Mesenteric fat pad (tissue), 1 donor: ENCODE measurements around the gene WDR1. TPM values are rescaled to one million over a fixed set of nuclear protein-coding genes. Genes with fewer than 3 reads are reported as not detected.

ENCODE experiments used
- DNase-seq: peaks from one replicate; pipeline ENCODE4 v3.0.0-alpha.2; 2020; ENCODE audit warnings: low spot score
- total RNA-seq: library from RNA; stranded (reverse); fragmentation: NEBNext Ultra II Directional; extraction: Animal tissue kit (Norgen Biotek cat#: 25700); gene quantifications from one replicate; pipeline ENCODE4 v1.2.1, GENCODE V29; 2021
- donor health status: DM: yes; HTN: yes; CAD: no.

Gene WDR1
- total RNA-seq, 1 donor from 2014 or later: 249 TPM

DNA sequence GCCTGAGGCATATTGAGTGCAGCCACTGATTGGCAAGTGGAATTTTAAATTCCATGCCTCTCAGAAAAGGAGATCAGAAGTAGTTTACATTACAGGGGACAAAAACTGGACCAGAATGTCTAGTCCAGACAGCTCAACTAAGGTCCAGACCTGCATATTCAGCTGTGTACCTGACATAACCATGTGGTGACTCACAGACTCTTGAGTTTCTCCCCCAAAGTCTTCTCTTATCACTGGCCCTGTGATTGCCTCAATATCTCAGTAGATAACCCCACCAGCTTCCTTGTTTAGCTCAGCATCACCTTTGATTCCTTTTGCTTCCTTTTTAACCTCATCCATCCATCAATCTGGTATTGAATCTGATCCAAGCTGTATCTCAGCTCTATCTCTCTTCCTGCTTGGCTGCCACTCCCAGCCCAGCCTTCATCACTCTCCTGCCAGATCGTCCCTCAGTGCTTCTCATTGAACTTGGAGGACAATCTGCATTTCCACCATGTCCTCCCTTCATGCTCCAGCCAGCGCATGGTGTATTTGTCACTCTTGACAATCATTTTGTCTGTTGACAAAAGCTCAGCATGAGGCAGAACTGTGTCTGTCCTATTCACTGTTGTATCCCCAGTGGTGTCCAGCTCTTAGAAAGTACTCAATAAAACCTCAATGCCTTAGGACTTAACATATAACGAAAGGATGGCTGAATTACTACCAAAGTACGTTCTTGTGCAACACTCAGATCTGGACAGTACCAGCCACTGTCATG lies 67.5 kb downstream of the WDR1 start:
- DNase-seq: no peak

DNA sequence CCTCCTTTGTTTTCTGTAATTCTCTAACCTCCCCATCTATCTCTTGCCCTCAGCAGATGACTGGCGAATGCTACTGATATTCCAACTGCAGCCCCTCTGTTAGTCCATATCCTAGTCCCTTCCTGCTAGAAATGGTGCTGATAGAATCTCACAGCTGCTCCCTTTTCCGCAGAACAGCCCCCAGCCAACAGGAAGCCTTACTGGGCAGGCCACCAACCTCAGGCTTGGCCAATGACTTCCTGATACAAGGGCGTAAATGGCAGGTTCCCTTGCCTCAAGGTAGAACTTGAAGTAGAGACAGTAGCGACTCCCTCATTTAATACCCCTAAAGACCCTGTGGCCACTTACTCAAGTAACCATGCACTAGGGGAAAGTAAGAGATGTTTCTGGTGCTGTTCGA lies 68.6 kb downstream of the WDR1 start:
- DNase-seq: no peak

DNA sequence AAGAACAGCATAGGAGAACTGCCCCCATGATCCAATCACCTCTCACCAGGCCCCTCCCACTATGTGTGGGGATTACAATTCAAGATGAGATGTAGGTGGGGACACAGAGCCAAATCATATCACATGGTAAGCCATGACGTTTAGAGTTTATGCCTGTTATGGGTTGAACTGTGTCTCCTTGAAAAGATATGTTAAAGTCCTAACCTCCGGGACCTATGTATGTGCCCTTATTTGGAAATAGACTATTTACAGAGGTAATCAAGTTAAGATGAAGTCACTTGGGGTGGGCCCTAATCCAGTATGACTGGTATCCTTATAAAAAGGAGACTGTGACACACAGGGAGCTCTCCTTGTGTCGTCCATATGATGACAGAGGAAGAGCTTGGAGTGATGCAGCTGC lies 70.1 kb downstream of the WDR1 start:
- no peak for DNase-seq

DNA sequence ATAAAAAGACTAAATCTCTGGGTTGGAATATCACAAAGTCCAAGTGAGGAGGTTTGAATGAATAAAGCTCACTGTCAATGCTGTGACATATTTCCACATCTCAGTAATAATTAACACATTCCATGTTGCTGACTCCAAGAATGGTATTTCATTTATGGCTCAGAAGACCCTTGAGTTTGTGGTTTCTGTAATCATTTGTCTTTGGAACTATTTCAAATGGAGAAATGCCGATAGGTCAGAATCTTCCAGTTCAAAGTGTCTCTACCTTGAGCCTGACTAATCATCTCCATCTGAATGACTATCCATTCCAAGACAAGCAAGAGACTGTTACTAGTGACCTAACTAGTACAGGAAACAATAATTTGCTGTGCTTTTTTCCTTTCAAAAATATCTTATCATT lies 71.1 kb downstream of the WDR1 start:
- no peak for DNase-seq

DNA sequence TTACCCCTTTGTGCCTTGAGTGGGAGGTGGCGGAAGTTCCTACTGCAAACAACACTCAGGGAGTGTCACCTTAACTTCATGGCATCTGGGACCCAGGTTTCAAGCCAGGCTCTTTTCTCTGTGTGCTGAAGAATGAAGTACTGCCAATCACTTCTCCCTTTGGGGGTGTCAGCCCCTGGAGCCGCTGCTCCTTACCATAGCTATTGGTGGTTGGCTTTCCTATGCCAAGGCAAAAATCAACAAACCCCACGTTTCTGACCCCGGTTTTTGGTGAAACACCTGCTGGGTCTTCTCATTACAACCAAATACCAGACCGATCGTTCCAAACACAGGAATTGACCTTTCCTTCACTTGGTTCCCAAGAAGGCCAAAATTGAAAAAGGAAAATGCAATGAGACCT lies 75.6 kb downstream of the WDR1 start:
- no peak for DNase-seq

DNA sequence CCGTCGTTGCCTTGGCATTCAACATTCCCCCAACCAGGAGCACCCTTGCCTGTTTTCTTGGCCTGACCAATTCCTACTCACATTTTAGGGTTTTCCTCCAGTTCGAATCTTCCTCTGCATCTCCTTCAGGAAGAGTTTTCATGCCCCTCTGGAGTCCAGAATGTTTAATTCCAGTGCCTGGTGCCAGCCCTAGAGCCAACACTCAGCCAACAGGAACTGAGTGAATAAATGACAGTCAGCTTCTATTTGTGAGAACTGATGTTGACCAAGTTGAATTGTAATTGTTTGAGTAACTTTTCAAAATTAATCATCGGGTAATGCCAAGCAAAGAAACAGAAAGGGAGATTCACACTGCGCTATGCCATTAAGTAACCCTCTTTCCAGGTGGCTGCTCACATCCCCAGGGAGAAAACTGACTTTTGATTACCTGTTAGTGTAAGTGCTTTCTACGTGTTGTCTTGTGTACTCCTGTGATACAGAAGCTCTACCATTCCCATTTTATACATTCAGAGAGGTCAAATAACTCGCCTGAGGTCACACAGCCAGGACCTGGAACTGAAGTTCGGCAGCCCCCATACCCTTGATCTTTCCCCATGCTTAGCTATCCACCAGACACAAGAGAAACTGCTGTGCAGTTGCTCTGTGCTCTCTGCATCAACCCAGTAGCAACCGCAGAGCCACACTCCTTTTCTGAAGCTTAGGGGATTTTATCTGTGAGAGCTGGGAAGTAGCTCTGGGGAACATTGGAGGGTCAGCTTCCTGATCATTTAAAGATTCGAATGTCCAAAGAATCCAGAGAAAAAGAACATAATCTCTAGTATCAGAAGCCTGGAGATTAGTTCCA lies 76.3 kb downstream of the WDR1 start:
- peak; percentile 51 for DNase-seq

DNA sequence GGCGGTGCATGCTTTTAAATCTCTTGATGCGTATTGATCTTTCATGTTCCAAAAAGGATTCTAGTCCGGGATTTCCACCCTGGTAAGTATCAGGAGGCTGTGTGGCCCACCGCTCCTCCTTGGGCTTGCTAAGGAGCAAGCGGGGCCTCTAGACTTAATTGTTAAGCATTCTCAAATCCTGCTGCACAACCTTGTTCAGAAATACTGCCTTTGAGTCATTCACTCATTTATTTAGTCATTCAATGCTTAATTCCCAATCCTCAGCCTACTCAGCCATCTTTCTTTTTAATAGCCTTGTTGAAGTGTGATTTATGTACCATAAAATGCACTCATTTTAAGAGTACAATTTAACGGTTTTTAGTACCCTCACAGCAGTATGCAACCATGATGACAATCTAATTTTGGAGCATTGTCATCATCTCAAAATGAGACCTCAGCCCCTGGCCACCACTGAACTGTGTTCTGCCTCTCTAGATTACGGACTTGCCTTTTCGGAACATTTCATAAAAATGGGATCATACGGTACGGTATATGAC lies 79.7 kb downstream of the WDR1 start:
- DNase-seq: no peak

DNA sequence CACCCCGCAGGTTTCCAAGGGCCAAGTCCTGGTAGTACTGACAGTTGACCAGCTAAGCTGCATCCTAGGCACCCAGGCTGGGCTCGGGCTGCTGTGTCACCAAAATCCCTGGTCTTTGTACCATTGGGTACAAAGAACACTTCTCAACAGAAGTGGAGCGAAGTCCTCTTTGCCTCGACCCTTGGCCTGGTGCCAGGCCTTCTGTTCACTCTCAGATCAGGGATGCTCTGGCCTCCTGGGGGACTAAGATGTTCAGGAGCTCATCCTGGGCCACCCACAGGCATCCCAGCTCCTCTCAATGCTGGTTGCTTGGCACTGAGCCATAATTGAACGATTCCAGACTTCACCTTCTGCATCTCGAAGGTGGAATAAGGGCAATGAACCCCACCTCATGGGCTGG lies 81.5 kb downstream of the WDR1 start:
- DNase-seq: no peak

DNA sequence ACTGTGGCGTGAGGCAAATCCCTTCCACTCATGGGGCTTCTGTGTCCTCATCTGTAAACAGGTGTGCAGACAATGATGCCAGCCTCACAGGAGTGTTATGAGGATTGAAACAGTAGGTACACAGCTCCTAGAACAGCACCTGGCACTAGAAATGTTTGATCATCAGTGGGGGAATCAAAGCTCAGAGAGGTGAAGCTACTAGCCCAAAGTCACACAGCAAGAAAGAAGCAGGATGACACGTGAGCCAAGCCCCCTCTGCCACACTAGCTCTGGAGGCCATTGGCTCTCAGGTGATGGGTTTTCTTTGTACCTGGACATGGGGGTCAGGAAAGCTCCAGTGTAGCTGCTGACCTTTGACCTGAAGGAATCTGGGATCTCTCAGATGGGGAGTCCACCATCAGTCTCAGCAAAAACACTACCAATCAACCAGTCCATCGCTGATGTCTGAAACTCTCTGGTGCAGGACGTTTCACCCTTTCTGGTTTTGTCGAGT lies 81.9 kb downstream of the WDR1 start:
- DNase-seq: no peak

DNA sequence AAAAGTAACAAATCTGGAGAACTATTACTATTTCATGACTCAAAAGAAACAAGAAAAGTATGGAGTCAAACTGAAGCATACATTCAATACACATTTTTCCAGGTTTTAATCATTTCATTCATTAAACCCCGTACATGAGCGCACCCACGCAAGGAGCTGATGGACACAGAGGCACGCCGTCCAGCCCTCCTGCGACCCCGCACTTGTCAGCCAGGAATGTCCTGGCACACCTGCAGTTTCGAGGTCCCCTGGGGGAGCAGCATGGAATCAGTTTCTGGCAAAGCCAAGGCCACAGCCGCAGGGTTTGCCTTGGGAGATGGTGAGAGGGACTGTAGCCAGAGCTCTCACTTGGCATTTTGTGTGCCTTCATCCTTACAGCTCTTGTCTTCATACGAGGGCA lies 82.5 kb downstream of the WDR1 start:
- no peak for DNase-seq

DNA sequence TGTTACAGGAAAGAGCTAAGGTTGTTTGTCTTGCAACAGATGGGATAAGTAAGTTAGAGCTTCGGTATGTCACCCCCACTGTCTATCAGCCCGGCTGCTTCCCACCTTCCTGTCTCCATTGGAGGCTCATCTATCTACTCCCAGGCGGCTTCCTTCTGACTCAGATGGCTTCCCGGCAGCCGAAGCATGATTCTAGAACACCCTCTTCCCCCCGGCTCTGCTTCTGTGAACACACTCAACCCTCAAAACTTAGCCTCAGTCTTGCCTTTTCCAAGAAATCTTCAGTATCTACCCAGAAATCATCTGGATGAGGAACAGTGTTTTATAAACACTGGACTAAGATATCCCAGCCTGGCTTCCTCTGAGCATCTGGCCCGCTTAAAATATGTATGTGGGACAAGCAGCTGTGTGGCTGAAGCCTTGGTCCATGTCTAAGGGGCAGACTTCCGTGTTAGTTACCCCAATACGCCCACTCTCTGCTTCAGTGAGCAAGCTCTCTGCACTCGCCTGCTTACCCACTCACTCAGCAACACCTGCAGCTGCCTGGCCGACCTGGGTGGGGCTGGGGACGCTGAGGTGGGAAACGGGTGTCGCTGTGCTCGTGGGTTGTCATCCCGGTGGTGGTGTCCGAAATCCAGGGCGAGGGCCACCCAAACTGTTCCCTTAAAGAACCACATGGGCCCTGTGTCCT lies 83.3 kb downstream of the WDR1 start:
- DNase-seq: no peak

DNA sequence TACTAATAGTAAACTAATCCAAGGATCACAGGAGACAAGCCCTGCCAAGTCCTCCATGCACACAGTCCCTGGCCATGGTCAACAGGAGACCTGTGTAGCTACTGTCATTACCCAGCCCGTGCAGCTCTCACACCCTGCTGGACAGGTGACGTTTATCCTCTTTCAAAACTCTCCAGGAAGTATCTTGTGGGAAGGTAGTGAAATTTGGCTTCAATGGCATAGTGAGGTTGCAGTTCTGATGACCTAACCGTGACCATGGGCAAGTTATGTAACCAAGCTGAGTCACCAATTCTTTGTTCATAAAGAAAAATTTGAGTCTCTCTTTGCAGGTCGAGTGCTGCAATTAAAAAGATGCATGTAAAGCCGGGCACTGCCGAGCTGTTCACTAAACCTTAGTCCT lies 84.0 kb downstream of the WDR1 start:
- DNase-seq: no peak

DNA sequence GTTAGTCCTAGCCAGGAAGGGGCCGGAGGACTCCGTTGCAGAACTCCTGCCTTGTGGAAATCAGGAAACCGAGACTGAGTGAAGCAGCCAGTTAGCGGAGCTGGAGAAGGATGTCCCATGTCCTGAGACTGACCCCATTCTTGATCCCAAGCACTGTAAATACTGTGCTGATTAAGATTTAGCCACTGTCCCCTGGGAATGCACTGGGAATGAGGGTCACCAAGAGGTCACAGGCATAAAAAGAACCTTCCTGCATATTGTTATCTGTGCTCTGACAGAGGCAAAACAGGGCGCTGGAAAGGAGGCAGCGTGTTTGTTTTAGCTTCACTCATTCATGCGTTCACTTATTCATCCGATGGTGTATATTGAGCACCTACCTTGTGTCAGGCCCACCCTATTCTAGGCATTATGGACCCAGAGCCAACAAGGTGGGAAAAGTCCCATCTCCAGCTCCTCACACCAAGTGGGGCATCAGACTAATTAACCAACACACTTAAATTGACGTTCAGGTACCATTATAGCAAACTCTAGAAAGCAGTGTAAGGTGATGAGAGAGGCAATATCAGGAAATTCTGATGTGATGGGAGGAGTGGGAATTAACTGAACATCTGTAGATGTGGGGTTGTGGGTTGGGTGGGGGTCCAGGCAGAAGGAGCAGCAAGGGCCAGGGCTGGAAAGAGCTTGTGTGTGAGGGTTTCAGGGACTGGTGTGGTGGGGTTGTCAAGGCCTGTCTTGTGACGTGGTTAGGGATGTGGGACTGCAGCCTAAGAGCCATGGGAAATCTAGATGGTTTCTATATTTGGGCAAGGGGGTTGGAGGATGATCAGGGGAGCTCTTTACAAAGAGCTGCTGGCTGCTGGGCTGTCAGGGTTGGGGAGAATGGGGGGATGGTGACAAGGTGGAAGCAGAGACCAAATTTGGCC lies 84.7 kb downstream of the WDR1 start:
- DNase-seq: no peak

DNA sequence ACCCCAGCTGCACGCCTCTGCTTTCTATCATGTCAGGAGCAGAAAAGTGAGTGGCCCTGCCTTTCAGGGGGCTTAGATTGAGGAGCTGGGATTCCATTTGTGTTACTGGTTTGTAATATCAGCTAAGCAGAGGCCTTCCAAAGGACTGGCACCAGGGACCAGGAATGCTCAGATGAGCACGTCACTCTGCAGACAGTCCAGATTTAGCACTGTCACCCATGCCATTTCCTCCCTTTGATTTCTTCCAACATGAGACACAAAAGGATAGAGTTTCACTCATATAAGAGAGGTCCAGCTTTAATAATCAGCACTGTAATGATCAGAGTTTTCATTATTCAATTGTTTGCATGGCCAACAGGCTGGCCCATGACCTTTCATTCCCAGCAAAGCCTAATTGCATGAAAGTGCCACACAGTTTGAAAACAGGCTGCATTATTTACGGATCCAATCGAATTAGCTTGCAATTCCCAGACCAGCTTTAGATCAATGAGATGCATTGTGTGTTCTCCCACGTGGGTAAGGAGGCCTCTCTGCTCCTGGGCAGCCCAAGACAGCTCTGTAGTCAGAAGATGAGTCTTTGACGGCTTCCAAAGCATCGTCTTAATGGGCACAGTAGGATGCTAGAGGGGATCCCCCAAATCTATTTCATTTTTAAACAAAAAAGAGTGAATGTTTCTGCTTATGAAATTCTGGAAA lies 85.5 kb downstream of the WDR1 start:
- no peak for DNase-seq

DNA sequence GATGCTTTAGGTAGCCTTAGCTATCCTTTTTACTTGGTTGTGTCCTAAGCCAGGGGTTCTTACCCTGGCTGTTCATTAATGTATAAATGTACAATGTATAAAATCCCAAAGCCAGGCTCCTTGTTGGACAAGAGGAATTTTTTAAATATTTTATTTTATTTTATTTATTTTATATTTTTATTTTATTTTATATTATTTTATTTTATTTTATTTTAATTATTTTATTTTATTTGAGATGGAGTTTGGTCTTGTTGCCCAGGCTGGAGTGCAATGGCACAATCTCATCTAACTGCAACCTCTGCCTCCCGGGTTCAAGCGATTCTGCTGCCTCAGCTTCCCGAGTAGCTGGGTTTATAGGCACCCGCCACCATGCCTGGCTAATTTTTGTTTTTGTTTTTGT lies 87.2 kb downstream of the WDR1 start:
- no peak for DNase-seq

DNA sequence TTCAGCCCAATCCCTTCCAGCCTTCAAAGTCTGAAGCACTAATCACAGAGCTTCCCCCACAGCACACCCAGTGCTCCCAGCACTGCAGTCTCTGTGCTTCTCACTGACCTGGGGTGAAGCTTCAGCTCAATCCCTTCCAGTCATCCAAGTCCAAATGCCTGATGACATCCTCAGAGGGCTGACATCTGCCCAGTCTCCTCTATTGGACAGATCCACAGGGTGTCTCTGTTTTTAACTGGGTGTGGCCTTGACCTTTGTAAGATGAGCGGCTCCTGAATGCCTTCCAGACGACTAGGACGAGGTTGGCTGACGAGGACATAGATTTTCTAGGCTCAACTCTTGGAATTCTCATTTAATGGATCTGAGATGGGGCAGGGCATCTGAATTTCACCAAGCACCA lies 87.7 kb downstream of the WDR1 start:
- no peak for DNase-seq

DNA sequence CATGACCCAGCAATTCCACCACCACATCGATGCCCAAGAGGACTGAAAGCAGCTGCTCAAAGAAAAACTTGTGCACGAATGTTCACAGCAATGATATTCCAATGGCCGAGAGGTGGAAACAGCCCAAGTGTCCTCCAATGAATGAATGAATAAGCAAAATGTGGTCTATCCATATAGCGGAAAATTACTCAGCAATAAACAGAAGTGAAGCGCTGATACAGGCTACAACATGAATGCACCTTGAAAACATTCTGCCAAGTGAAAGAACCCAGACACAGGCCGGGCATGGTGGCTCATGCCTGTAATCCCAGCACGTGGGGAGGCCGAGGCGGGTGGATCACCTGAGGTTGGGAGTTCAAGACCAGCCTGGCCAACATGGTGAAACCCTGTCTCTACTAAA lies 90.1 kb downstream of the WDR1 start:
- no peak for DNase-seq

DNA sequence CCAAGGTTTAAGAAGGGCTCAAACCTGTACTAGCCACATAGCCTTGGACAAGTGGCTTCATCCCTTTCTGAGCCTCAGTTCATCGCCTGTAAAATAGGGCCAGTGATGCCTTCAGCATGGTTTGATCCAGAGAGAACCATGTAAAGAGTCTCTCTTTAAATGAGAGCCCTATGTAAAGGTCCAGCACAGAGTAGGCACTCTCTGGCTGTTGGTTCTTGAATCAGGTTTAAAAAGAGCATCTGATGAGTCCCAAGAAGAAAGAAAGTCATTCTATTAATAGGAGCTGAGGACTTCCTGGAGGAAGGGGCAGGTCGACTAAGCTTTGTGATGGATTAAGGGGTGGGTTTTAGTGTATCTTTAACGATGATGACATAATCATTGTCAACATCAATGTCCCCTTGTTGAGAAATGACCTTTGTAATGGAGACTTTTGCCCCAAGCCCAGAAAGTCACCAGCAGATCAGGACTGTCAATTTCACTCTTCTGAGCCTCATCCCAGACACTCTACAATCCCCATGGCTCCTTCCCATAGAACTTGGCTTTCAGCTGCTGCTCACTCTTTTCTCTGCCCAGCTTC lies 91.3 kb downstream of the WDR1 start:
- no peak for DNase-seq
